ENCODE data around the gene NSRP1.
"Not testable (repeated sequence)": the region's sequence is repeated elsewhere in the genome, so short reads cannot be mapped to it uniquely, and the experiment has no call there.

NSRP1 gene

DNA sequence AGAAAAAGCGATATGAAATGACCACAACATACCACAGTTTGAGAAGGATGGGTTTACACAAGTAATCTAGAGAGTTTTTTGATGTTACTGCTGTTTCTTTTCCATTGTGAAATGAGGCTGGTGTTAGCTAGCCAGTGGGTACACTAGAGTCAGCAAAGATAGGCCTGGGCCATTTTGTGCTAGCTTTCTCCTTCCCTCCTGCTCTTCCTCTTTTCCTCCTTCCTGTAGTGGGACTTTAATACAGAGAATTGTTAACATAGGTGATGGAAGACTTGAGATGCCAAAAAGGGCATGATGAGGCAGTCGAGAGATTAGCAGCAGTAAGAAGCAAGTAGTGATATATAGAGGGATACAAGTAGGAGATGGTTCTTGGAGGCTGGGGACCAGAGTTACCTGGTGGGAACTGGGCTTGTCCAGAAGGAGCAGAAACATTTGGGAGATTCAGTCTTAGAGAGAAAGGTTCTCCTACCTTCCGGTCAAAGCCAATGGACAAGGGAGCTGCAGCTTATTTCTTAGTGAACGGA lies 7.7 kb downstream of the NSRP1 start:
- DNase-seq, result no peak

DNA sequence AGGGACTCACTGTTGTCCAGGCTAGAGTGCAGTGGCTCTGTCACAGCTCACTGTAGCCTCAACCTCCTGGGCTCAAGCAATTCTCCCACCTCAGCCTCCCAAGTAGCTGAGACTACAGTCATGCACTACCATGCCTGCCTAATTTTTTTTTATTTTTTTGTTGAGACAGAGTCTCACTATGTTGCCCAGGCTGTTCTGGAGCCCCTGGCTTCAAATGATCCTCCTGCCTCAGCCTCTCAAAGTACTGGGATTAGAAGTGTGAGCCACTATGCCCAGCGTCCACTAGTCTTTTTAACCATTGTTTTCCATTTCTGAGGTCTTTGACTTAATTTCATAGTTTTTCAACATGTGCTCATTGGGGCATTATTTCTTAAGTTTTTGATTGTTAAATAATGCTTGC lies 13.5 kb downstream of the NSRP1 start:
- DNase-seq, result no peak

DNA sequence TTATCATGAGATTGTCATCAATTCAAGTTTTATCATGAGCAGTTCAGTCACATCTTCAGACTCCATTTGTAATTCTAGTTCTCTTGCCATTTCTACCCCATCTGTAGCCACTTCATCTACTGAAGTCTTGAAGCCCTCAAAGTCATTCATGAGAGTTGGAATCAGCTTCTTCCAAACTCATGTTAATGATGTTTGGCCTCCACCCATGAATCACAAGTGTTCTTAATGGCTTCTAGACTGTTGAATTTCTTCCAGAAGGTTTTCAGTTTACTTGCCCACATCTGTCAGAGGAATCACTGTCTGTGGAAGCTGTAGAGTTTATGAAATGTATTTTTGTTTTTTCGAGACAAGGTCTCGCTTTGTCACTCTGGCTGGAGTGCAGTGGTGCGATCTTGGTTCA lies 16.0 kb downstream of the NSRP1 start:
- DNase-seq, result no peak

DNA sequence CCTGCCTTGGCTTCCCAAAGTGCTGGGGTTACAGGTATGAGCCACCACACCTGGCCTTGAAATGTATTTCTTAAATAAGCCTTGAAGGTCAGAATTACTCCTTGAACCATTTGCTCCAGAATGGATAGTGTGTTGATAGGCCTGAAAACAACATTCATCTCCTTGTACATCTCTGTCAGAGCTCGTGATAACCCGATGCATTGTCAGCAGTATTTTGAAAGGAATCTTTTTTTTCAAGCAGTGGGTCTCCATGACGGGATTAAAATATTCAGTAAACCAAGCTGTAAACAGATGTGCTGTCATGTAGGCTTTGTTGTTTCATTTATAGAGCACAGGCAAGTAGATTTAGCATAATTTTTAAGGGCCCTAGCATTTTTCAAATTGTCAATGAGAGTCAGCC lies 16.6 kb downstream of the NSRP1 start:
- DNase-seq, result no peak

DNA sequence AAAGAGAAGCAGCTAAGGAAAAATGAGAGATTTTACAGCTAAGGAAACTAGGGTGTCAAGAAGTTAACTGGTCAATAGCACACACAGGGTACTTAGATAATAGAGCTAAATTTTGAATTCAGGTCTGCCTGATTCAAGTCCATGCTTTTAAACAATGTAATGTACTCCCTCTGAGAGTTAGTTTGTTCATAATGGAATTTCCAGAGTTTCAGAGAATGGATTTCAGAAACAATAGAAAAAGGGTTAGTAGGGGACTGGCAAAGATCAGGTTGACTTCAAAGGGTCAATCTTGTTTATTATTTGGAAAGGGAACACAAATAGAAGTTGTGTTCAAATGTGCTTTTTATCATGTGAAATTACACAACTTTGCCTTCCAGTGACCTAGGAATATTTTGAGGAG lies 17.9 kb downstream of the NSRP1 start:
- DNase-seq, result no peak

DNA sequence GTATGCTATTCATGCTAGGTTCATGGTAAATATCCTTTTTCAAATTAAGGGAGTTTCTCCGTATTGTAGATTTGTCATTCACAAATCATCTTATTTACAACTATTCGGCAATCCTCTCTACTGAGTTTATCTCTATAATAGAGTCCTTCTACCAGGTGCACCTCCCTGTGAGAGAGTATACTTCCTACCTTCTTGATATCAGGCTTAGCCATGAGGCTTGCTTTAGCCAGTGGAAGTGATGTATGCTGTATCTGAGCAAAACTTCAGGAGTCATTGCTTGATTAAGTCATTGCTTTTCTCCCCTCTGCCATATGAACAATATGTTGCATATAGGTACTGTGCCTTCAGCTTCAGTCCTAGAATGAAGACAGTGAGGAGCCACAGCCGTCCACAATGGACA lies 20.5 kb downstream of the NSRP1 start:
- DNase-seq, result no peak

DNA sequence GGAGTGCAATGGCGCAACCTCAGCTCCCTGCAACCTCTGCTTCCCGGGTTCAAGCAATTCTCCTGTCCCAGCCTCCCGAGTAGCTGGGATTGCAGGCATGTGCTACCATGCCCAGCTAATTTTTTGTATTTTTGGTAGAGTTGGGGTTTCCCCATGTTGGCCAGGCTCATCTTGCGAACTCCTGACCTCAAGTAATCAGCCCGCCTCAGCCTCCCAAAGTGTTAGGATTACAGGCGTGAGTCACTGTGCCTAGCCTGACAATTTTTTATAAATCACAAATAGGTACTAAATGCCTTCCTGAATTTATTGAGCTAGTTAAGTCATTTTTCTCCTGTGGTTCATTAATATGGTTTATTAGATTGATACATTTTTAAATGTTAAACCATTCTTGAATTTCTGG lies 31.2 kb downstream of the NSRP1 start:
- DNase-seq, result not testable (repeated sequence)

DNA sequence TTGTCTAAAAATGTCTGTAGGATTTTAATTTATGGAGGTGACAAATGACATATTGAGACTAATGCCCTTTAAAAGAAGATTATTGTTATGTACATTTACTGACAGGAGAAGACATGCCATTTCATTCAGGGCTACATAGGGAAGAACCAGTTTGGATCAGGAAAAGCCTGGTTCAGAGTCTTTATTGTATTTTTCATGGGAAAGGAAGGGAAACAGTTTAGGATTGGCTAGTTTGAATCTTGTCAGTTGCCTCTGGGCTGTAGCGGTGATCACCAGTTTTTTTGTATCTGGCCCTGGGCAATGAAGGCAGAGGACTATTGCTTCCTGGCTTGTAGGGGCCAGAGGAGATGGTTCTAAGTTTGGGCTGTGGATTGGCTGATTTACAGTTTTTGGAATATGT lies 31.8 kb downstream of the NSRP1 start:
- no peak for DNase-seq

DNA sequence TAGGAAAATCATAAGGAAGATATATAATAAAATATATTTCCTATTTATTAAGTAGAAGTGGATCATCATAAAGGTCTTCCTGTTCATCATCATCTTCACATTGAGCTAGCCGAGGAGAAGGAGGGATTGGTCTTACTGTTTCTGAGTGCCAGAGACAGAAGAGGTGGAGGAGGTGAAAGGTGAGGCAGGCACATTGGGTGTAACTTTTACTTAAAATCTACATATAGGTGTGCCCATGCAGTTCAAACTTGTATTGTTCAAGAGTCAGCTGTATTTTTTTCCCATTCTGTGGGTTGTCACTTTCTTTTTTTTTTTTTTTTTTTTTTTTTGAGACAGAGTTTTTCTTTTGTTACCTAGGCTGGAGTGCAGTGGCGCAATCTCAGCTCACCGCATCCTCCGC lies 34.9 kb downstream of the NSRP1 start:
- no peak for DNase-seq

DNA sequence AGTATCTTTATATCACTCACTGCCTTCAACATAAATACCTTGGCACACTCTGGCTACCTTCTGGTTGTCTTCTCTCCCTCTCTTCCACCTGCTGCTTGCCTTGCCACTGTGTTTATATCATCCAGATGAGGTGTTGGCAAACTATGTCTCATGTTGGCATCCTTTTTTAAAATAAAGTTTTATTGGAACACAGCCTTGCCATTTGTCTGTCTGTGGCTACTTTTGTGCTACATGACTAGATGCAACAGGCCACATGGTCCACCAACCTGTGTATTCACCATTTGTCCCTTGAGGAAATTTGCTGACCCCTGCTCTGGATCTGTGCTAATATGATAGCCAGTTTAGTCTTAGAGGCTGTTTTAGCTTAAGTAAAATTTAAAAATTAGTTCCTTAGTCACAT lies 36.8 kb downstream of the NSRP1 start:
- no peak for DNase-seq

DNA sequence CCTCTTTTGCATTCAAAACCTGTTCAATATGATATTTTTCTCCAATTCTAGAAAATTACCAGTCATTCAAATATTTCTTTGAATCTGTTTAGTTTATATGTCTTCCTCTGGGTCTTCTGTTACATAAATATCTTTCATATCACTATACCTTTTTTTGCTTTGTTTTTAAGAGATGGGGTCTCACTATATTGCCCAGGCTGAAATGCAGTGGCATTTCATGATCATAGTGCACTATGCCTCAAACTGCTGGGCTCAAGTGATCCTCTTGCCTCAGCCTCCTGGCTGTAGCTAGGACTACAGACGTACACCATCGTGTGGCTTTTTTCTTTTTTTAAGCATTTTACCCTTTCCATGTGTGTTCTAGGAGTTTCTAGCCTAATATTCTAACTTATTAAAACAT lies 38.8 kb downstream of the NSRP1 start:
- DNase-seq, result no peak

DNA sequence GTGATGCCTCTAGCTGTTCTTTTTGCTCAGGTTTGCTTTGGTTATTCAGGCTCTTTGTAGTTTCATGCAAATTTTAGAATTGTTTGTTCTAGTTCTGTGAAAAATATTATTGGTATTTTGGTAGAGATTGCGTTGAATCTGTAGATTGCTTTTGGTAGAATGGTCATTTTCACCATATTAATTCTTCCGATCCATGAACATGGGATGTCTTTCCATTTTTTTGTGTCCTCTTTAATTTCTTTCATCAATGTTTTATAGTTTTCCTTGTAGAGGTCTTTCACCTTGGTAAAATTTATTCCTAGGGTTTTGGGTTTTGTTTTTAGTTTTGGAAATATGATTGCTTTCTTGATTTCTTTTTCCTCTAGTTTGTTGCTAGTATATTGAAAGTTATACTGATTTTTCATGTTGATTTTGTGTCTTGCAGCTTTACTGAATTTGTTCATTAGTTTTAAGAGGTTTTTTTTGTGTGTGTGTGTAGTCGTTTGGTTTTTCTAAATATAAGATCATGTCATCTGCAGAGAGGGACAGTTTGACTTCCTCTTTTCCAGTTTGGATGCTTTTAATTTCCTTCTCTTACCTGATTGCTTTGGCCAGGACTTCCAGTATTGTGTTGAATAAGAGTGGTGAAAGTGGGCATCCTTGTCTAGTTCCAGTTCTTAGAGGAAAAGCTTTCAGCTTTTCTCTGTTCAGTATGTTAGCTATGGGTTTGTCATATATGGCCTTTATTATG lies 42.4 kb downstream of the NSRP1 start:
- no peak for DNase-seq

DNA sequence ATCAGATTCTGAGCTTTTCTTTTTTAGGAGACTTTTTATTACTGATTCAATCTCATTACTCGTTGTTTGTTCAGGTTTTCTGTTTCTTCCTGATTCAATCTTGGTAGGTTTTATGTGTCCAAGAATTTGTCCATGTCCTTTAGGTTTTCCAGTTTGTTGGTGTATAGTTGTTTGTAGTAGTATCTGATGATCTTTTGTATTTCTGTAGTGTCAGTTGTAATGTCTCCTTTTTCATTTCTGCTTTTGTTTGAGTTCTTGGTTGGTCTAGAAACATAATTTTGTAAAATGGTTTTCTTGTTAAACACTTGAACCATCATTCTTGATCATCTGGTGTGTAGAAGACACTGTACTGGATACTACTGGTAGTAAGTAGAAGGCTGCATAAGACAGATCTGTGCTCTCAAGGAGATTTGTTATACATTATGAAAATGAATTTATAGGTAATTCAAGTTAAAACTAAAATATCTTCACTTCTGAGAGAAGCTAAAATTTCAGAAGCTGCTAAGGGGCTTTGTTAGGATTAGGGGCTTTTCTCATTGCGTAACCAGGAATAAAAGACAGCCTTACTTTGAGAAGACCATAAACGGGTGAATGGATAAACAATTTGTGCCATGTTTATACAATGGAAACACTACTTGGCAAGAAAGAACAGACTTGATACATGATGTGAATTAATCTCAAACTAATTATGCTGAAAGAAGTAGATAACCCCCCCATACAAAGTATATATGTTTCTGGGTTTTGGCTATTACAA lies 44.0 kb downstream of the NSRP1 start:
- no peak for DNase-seq

DNA sequence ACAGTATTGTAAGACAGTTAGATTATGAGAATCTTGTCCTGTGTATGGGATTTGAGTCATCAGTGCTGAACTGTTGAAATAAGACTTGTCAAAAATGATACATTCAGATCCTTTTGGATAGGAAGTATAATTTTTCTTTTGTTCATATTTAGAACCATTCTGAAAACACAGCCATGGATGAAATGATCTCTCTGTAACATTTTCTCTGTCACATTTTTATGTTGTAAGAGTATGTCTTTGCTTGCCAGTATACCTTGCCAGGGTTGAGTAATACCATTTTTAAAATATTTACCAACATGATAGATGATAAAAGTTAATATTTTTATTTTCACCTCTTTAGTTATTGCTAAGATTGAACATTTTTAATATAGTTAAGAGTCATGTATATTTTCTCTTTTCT lies 45.0 kb downstream of the NSRP1 start:
- DNase-seq, result no peak

DNA sequence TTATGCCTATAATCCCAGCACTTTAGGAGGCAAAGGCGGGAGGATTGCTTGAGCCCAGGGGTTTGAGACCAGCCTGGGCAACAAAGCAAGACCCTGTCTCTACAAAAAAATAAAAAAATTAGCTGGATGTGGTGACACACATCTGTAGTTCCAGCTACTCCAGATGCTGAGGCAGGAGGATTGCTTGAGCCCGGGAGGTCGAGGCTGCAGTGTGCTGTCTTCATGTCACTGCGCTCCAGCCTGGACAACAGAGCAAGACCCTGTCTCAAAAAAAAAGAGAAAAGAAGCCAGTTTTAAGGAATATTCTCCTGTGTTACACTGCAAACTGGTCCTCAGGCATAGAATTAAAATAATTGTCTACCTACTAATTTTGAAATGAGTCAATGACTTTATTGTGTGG lies 47.9 kb downstream of the NSRP1 start:
- no peak for DNase-seq

DNA sequence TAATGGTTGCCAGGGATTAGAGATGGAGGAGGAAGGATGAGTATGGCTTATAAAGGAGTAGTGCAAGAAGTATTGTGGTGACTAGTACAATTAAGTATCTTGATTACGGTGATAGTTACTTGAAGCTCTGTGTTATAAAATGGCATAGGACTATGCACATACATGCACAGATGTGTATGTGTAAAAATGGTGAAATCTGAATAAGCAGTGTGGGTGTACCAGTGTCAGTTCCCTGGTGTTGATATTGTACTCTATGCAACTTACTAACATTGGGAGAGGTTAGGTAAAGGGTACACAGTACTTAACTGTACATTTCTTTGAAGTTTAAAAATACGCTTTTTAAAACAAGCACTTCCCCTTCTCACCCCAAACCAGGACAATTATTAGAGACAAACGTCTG lies 48.5 kb downstream of the NSRP1 start:
- no peak for DNase-seq

DNA sequence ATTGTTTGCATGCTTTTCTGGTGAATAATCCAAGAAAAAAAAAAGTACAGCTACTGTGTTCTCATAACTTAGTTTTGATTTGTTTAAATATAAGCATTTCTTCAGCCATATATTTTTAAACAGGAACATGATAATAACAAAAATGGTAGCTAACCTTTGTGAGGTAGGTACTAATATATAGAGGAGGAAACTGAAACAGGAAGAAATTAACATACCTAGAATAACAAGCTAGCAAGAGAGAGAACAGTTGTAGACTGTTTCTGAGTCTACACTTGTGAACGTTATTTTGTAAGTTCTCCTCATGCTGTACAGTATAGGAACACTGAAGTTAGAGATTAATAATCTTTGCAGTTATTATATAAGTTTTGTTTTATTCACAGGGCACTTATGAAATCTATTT lies 49.3 kb downstream of the NSRP1 start:
- no peak for DNase-seq

DNA sequence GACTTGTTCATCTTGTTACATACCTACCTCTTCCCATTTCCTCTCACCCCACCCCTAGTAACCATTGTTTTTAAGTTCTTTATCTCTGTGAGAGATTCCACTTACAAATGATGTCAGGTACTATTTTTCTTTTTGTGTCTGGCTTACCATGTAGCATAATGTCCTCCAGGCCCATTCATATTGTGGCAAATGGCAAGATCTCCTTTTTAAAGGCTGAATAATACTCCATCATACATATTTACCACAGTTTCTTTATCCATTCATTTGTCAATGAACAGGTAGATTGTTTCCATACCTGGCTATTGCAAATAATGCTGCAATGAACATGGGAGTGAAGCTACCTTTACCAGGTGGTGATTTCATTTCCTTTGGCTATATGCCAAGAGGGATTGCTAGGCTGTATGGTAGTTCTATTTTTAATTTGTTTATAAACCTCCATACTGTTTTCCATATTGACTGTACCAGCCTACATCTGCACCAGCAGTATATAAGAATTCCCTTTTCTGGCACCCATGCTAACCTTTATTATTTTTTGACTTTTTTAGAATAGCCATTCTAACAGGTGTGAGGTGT lies 53.9 kb downstream of the NSRP1 start:
- no peak for DNase-seq

DNA sequence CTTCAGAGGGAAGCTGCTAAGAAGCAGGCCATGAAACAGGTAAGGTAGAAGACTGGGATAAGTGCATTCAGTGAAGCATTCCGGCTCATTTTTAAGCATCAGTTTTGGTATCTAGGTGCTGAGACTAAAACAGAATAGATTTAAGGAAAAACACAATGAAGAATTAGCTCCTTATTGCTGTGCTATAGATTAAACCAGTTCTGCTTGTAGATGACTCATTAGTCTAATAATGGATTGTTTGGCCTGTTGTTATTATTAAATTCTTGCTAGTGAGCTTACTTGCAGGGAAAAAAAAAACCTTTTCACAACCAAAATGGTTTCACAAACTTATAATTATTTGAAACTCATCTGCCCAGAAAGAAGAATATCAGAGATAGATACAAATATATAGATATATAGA lies 55.9 kb downstream of the NSRP1 start:
- no peak for DNase-seq

DNA sequence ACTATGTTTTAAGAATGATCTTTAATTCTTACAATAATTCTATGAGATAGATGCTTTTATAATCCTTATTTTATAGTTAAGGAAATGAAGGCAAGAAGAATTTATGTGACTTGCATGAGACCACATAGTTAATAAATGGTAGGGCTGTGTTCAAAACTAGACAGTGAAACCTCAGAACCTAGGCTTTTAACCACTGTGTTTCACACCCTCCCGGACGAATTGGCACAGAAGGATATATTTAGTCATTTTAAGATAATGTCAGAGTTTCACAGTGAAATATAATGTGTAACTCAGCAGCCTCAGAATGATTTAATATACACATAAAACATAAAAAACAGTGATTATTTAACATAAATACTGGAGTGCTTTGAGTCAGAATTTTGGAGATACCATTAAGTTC lies 57.0 kb downstream of the NSRP1 start:
- DNase-seq, result no peak

DNA sequence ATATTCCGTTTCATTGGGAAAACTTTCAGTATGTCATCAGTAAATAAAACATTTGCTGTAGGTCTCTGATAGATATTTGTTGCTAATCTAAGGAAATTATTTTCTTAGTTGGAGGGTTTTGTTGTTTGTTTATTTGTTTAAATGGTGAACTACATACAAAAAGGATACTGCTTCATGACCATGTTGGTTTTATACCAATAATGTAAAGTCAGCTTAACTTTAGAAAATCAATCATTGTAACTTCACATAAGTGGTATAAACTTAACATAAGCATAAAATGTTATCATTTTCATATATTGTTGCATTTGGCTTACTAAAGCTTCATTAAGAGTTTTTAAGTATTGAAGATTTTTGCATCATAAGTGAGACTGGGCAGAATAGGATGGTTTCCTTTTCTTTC lies 57.9 kb downstream of the NSRP1 start:
- no peak for DNase-seq

DNA sequence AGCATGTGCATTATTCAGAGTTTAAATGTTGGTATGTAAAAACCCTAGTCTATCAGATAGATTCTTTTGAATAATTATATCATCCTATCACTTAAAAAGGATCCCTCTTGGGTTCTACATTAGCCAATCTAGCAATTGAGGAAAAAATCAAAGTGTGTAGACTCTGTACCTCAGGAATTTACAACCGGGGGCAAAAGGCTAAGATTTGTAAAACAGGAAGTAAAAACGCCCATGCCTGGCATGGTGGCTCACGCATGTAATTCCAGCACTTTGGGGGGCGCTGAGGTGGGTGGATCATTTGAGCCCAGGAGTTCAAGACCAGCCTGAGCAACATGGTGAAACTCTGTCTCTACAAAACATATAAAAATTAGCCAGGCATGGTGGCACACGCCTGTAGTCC lies 60.2 kb downstream of the NSRP1 start:
- no peak for DNase-seq

DNA sequence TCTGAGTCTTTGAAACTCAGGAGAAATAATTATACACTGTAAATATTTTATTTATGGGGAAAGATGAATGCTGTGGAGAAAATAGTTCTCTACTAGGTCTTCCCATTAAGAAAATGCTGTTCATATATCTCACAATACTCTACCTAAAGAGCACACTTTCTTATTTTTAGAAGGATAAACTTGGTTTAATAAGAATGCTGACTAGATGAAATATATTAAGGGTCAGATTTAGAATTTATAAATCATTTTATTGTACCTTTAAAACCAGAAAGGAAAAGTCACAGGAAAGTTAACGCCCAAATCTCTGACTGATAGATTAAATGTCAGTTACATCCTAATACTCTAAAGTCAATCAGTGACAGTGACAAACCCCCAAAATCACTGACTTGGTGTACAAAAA lies 70.1 kb downstream of the NSRP1 start:
- DNase-seq, result no peak

DNA sequence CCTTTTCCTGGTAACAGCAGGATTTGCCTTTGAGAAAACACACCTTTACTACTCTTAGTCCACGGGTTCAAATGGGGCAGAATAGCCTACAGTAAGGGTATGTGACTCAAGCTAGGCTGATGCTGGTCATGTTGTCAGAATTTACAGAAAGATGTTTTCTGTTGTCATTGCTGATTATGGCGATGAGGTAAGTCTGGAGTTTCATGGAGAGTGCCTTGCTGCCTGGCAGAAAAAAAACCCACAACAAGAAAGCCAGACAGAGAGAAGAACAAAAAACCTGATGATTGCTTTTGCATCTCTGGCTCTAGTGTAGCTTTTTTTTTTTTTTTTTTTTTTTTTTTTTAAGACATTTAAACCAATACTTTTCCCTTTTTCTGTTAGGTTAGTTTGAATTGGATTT lies 71.0 kb downstream of the NSRP1 start:
- no peak for DNase-seq
